Inflammatory macrophage treated with lipopolysaccharide for 4 hours (primary cell): ENCODE measurements around the gene KIAA1217.
"Not testable (repeated sequence)": the region's sequence is repeated elsewhere in the genome, so short reads cannot be mapped to it uniquely, and the experiment has no call there.

Experiments used
- DNase-seq: peaks from one replicate; pipeline ENCODE4 v3.0.0-alpha.2; 2020

The KIAA1217 gene

DNA sequence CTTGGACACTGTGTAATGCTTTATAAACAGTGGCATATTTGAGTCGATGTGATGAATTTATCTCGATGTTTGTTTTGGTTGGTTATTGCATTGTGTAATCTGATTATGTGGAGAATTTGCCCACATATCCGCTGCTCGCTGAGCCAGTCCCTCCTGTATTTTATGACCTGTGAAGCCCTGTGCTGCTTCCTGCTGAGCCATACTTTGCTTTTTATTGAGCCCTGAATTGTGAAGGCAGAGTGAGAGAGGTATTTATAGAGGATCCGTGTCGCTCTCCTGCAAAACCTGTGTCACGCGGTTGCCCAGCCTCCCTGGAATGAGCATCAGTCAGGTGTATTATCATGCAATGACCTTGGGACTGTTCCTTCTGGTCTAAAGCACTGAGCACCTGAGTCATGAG lies 261.1 kb downstream of the KIAA1217 start:
- no peak for DNase-seq

DNA sequence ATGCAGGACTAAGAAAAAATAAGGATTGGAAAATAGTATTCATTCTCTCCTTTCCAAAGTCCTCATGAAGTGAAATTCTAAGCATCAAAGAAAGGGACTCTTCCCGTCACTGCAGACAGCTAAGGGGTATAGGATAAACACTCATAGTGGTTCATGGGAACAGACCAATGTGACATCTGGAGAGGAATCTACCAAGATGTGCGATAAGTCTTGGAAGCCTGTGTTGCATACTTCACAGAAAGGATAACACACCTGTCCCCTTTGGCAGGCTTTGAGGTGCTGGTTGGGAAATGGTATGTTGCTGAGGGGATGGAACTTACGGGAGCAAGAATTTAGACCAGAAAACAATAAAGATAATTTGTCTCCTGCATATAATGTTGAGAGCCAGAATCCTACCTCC lies 266.7 kb downstream of the KIAA1217 start:
- no peak for DNase-seq

DNA sequence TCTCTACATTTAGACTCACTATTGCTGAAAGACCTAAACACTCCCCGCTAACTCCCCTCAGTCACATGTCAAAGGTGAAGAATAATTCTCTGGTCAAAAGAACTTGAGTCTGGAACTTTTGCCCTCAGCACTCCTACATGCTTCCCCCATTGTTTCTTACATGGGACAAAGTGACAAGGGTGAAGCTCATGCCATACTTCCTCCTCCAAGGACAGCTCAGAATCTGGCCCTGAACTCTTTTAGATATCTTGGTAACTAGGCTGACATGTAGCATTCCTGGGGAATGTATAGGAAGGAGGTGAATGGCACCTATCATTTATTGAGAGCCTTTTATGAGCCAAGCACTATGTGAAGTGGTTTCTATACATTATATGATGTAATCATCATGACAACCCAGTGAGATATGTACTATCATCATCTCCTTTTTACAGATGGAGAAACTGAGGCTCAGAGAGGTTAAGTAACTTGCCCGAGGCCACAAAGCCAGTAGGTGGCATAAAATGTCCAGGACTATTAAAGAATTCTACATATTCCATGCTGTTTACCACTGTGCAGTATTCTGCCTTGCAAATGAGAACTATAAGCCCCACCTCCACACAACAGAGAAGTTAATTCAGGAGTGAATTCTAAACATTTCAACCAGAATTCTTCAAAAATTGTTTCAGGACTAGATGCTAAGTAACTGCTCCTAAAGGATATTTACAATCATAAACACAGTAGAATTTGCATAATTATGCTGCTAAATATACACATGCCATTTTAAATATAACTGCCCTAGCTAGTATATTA lies 268.2 kb downstream of the KIAA1217 start:
- no peak for DNase-seq

GRCh38 chr10:24477915-24478314 lies 269.0 kb downstream of the KIAA1217 start:
- no peak for DNase-seq

DNA sequence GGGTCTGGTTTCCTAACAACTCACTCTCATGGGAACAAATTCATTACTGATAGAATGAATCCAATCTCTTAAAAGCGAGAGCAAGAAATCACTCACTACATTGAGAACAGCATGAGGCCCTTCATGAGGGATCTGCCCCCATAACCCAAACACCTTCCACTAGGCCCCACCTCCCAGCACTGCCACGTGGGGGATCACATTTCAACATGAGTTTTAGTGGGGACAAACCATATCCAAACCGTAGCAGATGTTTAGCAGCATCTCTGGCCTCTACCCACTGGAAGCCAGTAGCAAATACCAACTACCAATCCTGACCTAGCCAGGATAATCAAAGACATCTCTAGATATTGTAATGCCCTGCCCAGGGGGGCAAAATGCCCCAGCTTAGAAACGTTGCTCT lies 270.9 kb downstream of the KIAA1217 start:
- DNase-seq, result no peak

GRCh38 chr10:24480447-24480846 lies 271.5 kb downstream of the KIAA1217 start:
- DNase-seq, result no peak

DNA sequence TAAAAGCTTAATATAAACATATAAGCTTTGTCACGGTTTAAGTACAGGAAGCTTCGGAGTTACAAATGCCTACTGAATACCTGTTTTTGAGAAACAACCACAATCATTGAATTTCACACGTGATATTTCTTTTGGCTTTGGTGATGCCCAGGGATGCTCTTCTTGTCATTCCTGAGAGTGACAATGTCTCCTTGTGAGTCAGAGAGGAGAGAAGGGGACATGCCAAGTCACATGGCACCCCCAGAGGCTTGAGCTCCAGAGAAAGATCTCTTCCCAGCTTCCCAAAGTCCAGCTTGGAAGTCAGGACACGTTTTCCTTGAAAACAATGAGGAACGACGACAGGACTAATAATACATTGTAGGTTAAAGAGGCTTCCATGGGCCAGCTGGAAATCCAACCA lies 272.3 kb downstream of the KIAA1217 start:
- no peak for DNase-seq

DNA sequence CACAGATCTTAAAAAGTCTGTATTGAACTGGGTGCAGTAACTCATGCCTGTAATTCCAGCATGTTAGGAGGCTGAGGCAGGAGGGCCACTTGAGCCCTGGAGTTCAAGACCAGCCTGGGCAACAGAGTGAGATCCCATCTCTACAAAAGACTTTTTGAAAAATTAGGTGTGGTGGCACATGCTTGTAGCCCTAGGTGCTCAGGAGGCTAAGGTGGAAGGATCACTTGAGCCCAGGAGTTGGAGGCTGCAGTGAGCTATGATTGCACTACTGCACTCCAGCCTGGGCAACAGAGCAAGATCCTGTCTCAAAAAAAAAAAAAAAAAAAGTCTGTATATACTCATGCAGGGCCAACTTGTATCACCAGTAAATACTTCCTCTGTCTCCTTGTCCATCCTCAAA lies 273.8 kb downstream of the KIAA1217 start:
- DNase-seq, result not testable (repeated sequence)

DNA sequence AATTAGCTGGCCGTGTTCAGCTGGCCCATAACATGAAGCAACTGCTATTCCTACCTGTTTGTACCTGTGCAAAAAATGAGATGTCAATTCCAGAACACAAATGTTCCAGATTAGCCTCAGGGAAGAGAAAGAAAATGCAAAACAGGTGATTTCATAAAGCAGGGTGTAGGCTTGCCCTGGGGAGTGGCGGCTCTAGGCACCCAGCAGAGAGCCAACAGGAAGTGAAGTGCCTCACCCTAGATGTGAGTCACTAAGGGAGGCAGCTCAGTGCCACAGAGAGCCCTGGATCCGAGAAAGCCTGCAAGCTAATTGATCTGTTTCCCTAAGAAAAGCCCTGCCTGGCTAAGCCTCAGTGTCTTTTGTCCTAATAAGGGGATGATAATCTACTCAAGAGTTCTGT lies 274.8 kb downstream of the KIAA1217 start:
- DNase-seq, result no peak

- no peak for DNase-seq
These were observed 275.8 kb downstream of the KIAA1217 start for GRCh38 chr10:24484771-24485170.

DNA sequence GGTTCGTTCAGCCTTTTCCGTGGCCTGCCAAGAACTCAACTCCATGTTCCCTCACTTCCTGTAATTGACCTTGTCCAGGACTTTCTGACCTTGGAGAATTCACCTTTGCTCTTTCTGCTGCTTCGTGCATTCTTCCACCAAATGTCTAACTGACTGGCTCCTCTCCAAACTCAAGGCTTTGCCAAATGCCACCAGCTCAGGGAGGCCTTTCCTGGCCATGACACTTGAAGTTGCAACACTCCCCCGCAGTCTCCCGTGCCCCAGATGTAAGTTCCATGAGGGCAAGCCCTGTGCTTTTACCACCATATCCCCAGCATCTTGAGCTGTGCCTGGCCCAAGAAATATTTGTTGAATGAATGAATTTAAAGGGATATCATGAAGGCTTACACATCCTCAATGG lies 276.4 kb downstream of the KIAA1217 start:
- no peak for DNase-seq

DNA sequence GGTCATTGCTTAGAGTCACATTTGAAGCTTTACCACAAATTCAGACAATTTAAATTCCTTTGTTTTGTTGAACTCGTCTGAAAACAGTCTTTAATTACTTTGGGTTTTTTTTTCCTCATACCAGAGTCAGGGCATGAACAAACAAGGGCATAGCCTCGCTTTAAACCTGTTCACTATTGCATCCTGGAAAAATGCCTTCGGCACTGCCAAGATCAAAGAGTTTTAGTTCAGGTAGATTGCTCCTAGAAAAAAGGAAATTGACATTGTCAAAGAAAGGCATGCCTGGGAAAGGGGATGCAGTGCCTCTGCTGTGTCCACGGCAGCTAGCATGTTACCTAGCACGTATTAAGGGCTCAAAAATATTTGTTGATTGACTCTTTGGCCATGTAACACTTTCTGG lies 279.7 kb downstream of the KIAA1217 start:
- DNase-seq, result no peak

- DNase-seq, result no peak
These were observed 284.2 kb downstream of the KIAA1217 start for GRCh38 chr10:24493165-24493564.

GRCh38 chr10:24494236-24494635 lies 285.3 kb downstream of the KIAA1217 start:
- DNase-seq, result no peak

- no peak for DNase-seq
These were observed 285.8 kb downstream of the KIAA1217 start for GRCh38 chr10:24494777-24495176.

DNA sequence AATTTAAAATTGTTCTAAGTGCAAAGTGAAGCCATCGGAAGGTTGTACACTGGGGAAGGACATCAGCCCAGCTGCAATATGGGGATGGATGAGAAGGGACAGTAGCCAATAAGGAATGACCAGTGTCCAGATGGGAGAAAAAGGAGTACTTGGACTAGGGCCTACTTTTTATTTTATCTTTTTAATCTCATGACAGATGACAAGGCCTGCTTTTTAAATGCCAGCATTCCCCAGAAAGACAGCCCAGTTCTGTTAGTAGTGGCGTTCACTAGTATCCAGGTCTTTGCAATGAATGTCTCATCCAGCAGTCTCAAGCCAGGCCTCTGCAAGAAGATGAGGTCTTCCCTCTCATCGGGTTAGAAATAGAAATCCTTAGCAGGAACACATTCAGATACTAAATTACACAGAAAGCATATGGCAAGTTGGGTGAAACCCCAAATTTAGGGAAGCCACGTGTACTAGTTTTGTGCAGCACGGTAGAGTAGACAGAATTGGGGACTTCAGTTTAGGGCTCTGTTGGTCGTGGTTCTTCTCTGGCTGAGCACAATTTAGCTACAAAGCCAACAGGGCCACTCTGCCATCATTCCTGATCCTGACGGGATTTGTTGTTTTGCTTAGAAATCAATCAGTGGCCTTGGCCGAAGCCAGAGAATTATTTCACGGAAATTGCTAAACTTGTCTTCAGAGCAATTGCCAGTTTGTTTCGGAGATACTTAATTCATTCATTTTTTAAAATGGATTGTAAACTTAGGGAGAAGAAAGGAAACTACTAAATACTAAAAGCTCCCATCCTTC lies 286.9 kb downstream of the KIAA1217 start:
- DNase-seq, result no peak

- DNase-seq, result no peak
These were observed 288.0 kb downstream of the KIAA1217 start for GRCh38 chr10:24496906-24497305.

DNA sequence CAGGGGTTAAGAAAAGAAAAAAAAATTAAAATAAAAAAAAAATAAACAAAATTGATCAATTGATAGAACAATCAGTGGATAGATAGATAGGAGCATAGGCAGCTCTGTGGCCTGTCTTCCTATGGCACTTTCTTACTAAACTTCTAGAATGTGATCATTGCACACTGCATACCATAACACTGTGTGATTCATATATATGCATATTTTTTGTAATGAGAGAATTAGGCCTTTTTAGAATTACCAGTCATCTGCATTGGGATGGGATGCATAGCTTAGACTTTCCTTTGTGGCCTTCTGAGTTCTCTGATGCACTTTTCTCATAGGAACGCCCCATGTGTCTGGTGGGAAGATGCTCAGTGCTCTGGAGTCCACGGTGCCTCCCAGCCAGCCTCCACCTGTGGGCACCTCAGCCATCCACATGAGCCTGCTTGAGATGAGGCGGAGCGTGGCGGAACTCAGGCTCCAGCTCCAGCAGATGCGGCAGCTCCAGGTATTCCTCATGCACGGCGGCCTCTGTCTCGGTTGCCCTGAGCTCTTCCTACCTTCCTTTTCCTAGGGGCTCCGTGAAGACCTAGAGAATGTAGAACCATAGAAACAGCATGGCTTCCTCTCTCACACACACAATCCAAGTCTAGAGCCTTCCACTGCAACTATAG lies 292.2 kb downstream of the KIAA1217 start:
- no peak for DNase-seq

DNA sequence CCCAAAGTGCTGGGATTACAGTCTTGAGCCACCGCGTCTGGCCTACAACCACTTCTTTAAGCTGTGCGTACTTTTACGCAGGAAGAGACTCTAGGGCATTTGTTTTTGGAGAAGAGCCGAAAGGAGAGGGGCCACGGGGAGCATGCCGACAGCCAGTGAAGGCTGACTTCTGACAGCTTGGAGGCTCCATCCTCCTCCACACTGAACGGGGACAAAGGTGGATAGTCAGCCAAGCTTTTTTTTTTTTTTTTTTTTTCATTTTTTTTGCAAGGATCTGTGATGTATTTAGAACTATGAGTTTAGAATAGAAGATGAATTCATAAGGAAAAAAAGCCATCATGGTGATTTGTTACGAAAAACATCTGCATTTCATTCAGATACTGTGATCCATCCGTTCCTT lies 293.1 kb downstream of the KIAA1217 start:
- no peak for DNase-seq

DNA sequence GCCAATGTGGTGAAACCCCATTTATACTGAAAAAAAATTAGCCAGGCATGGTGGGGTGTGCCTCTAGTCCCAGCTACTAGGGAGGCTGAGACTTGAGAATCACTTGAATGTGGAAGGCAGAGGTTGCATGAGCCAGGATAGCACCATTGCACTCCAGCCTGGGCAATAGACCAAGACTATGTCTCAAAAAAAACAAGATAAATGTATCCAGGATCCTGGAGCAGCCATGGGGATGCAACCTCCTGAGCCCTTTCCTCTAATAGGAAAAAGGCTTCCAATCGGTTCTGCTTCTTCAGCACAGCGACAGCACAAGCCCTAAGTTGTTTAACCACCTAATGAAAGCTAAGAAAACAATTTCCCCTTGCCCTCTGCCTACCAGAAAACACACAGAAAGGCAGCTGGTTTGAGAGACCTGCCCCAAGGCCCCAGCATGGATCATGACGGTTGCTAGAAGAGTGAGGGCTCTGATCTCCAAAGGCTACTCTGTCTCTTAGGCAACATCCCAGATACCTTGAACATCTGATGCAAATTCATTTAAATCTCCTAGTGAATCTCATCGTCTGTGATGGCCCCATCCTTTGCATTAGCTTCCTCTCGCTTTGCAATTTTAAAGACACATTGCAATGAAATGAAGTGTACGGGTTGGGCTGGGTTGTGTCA lies 294.0 kb downstream of the KIAA1217 start:
- DNase-seq, result no peak

DNA sequence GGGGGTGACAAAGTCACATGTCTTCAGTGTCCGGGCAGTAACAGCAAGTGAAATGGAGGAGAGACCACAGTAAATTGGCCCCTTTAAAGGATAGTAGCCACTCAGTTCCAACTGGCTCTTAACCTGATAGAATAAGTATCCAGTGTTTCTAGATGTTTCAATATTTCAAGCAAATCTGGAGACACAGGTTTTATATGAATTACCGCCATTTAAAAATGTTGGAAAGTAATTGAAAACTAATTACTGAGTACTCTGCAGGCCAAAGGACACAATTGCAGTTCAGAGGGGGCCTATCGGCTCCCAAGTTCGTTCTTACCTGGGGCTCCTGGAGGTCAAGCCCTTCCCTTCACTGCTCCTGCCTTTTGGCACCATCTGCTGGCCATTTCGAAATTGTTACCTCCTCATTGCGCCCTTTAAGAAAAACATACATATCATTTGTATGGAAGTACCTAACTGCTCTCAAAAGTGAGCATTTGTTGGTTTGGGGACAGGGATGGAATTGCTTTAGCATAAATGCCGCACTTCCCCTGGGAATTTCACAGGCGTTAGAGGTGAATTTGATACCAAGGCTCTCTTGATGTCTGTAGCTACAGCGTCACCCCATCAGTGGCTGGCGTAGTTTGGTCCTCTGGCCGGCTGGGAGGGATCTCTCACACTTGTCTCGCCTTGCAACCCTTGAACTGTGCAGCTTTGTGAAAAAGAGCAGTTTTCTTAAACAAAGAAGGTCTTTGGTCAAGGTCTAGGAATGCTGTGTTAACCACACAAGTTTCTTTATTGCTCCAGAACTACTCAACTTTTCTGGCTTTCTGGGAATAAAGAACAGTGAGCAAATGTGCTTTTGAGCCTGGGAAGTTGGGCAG lies 294.8 kb downstream of the KIAA1217 start:
- no peak for DNase-seq

DNA sequence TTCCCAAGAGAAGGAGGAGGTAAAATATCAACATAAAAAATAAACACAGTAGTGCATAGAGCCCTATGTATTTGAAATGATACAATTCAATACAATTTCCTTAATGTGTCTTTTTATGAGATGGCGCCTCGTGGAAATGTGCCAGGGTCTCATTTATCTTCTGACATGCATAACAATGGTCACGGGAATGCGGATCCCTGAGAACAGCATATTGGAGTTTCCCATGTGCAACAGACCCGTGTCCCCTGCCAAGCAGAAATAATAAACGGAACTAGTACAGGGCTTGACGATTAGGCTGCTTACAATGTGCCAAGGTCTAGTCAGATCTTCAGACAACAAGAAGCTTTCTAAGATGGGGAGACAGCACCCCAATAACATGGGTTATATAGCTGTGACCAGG lies 296.8 kb downstream of the KIAA1217 start:
- no peak for DNase-seq
